BJ (cell line): ENCODE data around the gene CCL25. TPM values are rescaled to one million over a fixed set of nuclear protein-coding genes. Genes with fewer than 3 reads are reported as not detected.

Experiments used
- CTCF ChIA-PET: fragments of 350-600 bp; formaldehyde crosslinking; extraction: SDS; loops from one replicate; lab custom pipeline; 2021; ENCODE audit warnings: antibody characterized with exemption, inconsistent platforms; lab: Yijun Ruan, JAX
- POLR2A ChIA-PET: fragments of 300-600 bp; sonication (Branson Sonifier 250); formaldehyde crosslinking; extraction: SDS; loops from one replicate; lab custom pipeline; 2021; ENCODE audit warnings: antibody characterized with exemption; lab: Charles Lee
- DNase-seq: peaks from one replicate; pipeline ENCODE4 v3.0.0-alpha.2; 2011; ENCODE audit warnings: low read depth
- H3K27me3 ChIP-seq: 2 replicates; pipeline ENCODE4 v1.6.0; 2011; ENCODE audit warnings: low read length; ENCODE audit not compliant: control insufficient read depth, insufficient read depth
- H3K36me3 ChIP-seq: 2 replicates; pipeline ENCODE4 v1.5.1; 2011; ENCODE audit warnings: low read length; ENCODE audit not compliant: control insufficient read depth, insufficient read depth
- H3K4me3 ChIP-seq: 2 replicates; pipeline ENCODE4 v1.5.1; 2011; ENCODE audit warnings: low read depth, mild to moderate bottlenecking, control low read depth, low read length
- polyA minus RNA-seq: library from RNA; depleted of rRNA, polyadenylated mRNA; stranded (reverse); fragments of >200 nt; gene quantifications from 2 replicates; pipeline ENCODE4 v1.2.3, GENCODE V29; 2011; rRNA and poly(A)+ RNA removed
- polyA plus RNA-seq: library from polyadenylated mRNA; depleted of rRNA; stranded (reverse); fragments of >200 nt; gene quantifications from 2 replicates; pipeline ENCODE4 v1.2.3, GENCODE V29; 2011; rRNA removed
- TF ChIP-seq, protein P1 (sequence below): IDR thresholded peaks from 2 replicates; pipeline ENCODE4 v1.5.1; 2011; ENCODE audit warnings: low read depth, mild to moderate bottlenecking, control low read depth, inconsistent platforms, low read length, moderate library complexity; ENCODE audit not compliant: insufficient read depth

The CCL25 gene, protein sequence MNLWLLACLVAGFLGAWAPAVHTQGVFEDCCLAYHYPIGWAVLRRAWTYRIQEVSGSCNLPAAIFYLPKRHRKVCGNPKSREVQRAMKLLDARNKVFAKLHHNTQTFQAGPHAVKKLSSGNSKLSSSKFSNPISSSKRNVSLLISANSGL
- polyA plus RNA-seq (not detected in 2 replicates), polyA minus RNA-seq (not detected in 2 replicates)

DNA sequence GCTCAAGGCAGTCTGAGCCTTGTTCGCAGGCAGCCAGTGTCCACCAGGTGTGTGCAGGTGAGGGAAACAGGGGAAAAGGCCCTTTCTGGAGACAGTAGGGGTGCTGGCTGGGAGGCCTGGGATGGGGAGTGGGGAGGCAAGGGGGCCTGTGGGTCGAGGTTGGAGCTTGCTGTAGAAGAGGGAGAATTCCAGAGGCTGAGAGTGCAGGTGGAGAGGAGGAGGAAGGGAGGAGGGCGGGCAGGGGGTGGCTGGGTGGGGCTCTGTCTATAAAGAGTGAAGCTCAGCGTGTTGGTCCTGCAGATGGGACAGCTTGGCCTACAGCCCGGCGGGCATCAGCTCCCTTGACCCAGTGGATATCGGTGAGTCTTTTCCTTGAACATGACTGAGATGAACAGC, at the start of gene CCL25:
Gene CCL25 (plus strand): TSS at position 297 of the 396 bp plus-strand sequence. CDS start 290 bp downstream, outside the sequence.
- Histone ChIP-seq H3K36me3 (no peaks in the 10 kb centered on the region), H3K27me3 (no peaks in the 10 kb centered on the region), H3K4me3 (no peak within 1 kb of the TSS)
- ChIA-PET CTCF (no interaction called here), POLR2A (no interaction called here)
- no peak for DNase-seq
- TF ChIP-seq, protein P1, sequence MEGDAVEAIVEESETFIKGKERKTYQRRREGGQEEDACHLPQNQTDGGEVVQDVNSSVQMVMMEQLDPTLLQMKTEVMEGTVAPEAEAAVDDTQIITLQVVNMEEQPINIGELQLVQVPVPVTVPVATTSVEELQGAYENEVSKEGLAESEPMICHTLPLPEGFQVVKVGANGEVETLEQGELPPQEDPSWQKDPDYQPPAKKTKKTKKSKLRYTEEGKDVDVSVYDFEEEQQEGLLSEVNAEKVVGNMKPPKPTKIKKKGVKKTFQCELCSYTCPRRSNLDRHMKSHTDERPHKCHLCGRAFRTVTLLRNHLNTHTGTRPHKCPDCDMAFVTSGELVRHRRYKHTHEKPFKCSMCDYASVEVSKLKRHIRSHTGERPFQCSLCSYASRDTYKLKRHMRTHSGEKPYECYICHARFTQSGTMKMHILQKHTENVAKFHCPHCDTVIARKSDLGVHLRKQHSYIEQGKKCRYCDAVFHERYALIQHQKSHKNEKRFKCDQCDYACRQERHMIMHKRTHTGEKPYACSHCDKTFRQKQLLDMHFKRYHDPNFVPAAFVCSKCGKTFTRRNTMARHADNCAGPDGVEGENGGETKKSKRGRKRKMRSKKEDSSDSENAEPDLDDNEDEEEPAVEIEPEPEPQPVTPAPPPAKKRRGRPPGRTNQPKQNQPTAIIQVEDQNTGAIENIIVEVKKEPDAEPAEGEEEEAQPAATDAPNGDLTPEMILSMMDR: no peak

DNA sequence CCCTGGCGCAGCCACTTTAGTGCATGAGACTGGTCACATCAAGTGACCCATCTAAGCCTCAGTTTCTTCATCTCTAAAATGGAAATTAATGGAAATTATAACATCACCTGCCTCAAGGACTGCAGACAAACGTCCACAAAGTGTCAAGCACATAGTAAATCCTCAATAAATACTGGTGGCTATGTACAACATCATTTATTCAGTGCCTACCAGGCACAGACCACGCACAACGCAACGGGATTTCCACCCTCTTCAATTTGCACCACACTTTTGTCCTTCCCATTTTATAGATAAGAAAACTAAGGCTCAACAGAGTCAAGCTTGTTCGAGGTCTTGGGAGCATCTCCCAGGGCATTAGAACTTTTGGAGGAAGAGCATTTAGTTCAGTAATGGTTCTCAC, 48.6 kb upstream of the CCL25 start:
- no peaks in the 10 kb centered on the region for H3K27me3 ChIP-seq
- DNase-seq: no peak
- CTCF ChIA-PET: interaction anchor here (0.6 to 6.5 kb wide), 4 partner anchors 9 to 60 kb away, joined by 4 to 98 read pairs (median 12); partner anchors contain the start of gene TIMM44
- peak overlapping the region; percentile 76 for H3K4me3 ChIP-seq
- no peaks in the 10 kb centered on the region for H3K36me3 ChIP-seq
- TF ChIP-seq, protein P1: no peak
- POLR2A ChIA-PET: no interaction called here

DNA sequence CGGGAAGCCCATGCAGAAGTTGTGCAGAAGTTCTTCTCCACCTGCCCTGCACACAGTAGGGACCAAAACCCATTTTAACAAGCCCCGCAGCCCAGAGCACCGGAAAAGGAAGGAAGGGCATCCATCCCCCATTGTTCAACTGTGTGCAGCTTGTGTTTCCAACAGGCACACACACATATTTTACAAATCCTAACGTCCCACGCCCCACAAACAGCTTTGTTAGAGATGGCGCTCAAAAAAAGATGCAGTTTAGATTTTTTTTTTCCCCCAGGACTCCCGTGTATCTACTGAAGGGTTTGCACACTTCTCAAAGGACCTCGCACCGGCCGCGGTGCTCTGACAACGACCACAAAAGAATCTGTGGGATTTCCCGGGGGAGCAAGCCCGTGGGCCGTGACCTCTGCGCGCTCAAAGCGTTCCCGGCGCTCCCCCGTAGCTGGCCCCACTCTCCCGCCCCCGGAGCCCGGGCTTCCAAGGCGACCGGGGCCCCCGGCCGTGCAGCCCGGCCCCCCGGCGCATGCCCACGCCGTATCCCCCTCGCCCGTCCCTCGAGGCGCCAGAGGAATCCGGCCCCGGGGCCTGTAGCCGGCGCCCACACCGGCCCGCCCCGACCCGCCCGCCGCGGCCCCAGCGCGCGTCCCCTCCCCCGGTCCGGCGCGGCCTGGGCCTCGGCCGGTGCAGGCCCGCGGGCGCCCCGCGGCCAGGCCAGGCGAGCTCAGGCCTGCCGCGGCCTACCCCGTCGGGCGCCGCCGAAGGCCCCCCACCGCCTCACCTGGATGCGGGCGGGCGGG, 47.6 kb upstream of the CCL25 start:
- CTCF ChIA-PET: interaction anchor here (0.6 to 6.5 kb wide), 6 partner anchors 10 to 778 kb away, joined by 3 to 98 read pairs (median 5); partner anchors contain the start of gene TIMM44
- Histone ChIP-seq H3K27me3 (no peaks in the 10 kb centered on the region), H3K36me3 (no peaks in the 10 kb centered on the region), H3K4me3 (peak overlapping the region; percentile 76)
- TF ChIP-seq, protein P1: no peak
- POLR2A ChIA-PET: interaction anchor here (0.6 kb wide), 1 partner anchor 15 kb away, joined by 7 read pairs; no protein-coding TSS in a partner anchor
- DNase-seq: no peak

DNA sequence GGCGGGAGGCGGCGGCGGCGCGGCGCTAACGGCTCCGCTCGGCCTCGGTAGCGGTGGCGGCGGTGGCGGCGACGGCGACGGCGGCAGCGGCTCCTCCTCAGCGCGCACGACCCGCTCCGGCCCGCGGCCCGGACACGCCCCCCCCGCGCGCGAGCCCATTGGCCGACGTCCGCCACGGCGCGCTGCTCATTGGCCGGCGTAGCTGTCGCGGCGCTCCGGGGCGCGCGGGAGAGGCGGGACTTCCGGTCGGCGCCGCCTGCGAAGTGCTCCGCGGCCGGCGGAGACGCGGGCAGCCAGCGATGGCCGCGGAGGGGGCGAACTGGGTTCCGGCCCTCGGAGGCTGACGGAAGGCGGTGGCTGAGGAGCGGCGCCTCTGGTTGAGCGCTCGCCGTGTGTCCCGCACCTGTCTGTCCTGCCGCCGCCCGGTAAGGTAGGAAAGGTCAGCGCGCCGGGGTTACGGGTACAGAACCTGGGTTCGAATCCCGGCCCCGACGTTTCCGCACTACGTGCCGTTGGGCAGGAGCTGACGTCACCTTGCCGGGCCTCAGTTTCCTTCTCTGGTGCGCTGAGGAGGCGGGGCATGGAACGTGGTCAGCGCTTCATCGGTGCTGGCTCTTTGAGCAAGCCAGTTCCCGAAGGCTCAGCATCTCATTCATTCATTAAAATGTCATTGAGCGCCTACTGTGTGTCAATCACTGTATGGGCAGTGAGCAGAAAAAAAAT, 46.9 kb upstream of the CCL25 start, which contains the start of gene ELAVL1:
Gene ELAVL1 (minus strand): TSS at position 108 of the 723 bp plus-strand sequence. CDS start 13,826 bp downstream, outside the sequence.
- ChIA-PET POLR2A (interaction anchor here (0.6 kb wide), 1 partner anchor 403 kb away, joined by 6 read pairs; no protein-coding TSS in a partner anchor), CTCF (interaction anchor here (1.2 to 6.5 kb wide), 5 partner anchors 10 to 246 kb away, joined by 3 to 98 read pairs (median 4); partner anchors contain the start of gene TIMM44)

More for the DNA sequence above, 46.9 kb upstream of the CCL25 start, which contains the start of gene ELAVL1:
- Histone ChIP-seq H3K4me3 (peak within 1 kb of the TSS; percentile 98), H3K36me3 (no peaks in the 10 kb centered on the region), H3K27me3 (no peaks in the 10 kb centered on the region)
- TF ChIP-seq, protein P1: no peak
- no peak for DNase-seq
